ENCODE data around the gene GPR142.

GRCh38 chr17:74353446-74354060, 13.8 kb upstream of the GPR142 start:
- TF ChIP-seq MAFK (IDR thresholded peaks at IDR 0.05; ENCODE audit: low read depth, low read length) (no peak), CTCF (IDR thresholded peaks at IDR 0.05; ENCODE audit: control extremely low read depth in 1 of 3, insufficient read depth in 1 of 3, low read depth in 1 of 3, low read length in 3 of 3) (no peak), CHD2 (IDR thresholded peaks at IDR 0.05; ENCODE audit: low read length) (no peak), ATF3 (IDR thresholded peaks at IDR 0.05; ENCODE audit: insufficient read depth, low read depth, low read length) (no peak), EZH2 (IDR thresholded peaks at IDR 0.05; ENCODE audit: low read depth, low read length, severe bottlenecking) (no peak), RAD21 (IDR thresholded peaks at IDR 0.05 in 1 of 2, conservative IDR thresholded peaks at IDR 0.05 in 1 of 2; ENCODE audit: low read depth in 2 of 2, low read length in 2 of 2) (no peak), EP300 (IDR thresholded peaks at IDR 0.05; ENCODE audit: borderline replicate concordance in 1 of 2, low read depth in 2 of 2, low read length in 2 of 2) (no peak), BRCA1 (IDR thresholded peaks at IDR 0.05; ENCODE audit: low read depth, low read length) (no peak), RFX5 (IDR thresholded peaks at IDR 0.05; ENCODE audit: borderline replicate concordance, low read depth, low read length) (no peak), KDM1A (IDR thresholded peaks at IDR 0.05; ENCODE audit: borderline replicate concordance, low read length) (no peak)

All from H1 (cell line).